GM18858 (cell line): ENCODE results near the gene CEP295NL.
"Not testable (repeated sequence)": the region's sequence is repeated elsewhere in the genome, so short reads cannot be mapped to it uniquely, and the experiment has no call there.

Experiments
- ATAC-seq: cut with Tn5 transposase; IDR thresholded peaks from one replicate; pipeline ENCODE4 v1.9.1; 2021; ENCODE audit not compliant: unreplicated experiment

CEP295NL gene

DNA sequence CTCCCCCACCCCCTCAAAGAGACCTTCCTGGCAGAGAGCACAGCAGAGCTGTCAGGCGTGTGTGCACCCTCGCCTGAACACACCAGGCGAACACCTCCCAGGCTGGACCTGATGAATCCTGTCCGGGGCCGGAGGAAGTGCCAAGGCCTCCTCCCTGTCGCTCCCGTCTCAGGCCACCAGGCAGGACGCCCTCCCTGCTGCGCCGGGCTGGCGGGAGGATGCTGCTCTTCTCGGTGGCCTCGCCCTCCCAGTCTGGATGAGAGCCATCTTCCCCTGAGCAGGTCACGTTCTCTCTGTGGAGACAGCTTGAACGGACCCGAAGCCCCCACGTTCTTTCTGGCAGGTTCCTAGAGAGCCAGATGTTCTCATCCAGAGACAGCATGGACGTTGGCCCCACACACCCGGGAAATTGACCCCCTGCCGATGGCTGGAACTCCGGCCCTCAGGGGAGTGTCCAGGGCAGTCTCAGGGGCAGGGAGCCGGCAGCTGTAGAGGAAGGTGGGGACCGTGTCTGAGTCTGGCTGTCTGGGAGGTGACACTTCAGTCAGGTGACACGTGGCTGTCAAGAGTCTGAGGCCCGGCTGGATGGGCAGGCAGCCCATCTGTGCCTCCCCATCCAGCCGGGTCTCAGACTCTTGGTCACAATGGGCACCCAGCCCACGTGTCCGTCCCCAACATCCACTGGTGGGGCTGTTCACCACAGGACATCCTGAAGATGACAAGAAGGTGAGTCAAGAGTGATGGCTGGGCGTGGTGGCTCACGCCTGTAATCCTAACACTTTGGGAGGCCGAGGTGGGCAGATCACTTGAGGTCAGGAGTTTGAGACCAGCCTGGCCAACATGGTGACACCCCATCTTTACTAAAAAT lies 27.1 kb upstream of the CEP295NL start:
- ATAC-seq = no peak

DNA sequence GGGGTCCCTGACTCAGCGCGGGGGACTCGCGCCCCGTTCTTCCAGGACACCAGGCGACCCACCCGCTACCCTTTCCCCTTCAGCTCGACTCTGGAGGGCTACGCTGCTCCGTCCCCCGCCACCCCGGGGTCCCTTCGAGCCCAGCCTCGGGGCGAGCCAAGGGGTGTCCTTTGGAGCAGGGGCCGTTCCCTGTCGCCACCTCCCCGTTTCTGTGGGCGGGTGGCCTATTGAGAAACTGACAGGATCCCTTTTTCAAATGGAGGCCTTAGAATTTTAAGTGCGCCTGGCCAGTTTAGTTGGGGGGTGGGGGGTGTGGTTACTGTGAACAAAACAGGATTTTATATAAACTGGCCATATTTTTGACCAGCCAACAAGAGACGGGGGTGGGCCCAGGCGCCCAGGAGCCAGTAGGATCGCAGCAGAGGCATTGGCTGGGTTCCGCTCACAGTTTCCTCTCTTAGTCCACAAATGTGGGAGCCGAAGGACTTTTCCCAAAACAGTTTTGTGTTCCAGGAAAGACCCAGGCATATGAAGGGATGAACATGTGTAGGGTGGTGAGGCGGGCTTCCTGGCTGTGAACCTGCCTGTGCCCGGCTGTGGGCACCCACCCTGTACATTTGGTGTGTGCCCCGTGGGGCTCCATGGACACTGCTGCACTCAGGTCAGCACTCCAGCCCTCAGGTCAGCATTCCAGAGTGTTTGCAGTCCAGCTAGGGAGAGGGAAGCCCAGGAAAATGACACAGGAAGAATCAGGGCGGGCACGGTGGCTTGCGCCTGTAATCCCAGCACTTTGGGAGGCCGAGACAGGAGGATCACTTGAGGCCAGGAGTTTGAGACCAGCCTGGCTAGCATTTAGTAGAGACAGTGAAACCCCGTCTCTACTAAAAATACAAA lies 22.9 kb upstream of the CEP295NL start:
- no peak for ATAC-seq

DNA sequence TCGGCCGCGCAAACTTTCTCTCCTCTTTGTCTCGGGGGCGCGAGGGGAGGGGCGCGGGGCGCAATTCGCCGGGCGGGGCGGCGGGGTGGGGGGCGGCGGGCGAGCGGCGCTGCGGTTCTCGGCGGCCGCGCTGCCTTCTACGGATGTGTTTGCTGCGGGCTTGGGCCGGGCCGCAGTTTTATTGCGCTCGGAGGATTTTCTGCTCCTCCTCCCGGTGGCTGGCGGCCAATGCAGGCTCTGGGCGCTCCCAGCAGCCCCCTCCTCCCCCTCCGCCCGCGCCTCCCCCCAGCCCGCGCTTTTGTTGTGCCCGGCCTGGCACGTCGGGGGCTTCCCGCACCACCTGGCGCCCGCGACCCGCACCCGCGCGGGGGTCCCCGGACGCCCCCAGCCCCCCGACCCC lies 22.2 kb upstream of the CEP295NL start, which contains the start of gene TIMP2:
TSS of gene TIMP2 (minus strand) at position 154 of the 400 bp plus-strand sequence. CDS start 299 bp downstream, outside the sequence.
- ATAC-seq = no peak

DNA sequence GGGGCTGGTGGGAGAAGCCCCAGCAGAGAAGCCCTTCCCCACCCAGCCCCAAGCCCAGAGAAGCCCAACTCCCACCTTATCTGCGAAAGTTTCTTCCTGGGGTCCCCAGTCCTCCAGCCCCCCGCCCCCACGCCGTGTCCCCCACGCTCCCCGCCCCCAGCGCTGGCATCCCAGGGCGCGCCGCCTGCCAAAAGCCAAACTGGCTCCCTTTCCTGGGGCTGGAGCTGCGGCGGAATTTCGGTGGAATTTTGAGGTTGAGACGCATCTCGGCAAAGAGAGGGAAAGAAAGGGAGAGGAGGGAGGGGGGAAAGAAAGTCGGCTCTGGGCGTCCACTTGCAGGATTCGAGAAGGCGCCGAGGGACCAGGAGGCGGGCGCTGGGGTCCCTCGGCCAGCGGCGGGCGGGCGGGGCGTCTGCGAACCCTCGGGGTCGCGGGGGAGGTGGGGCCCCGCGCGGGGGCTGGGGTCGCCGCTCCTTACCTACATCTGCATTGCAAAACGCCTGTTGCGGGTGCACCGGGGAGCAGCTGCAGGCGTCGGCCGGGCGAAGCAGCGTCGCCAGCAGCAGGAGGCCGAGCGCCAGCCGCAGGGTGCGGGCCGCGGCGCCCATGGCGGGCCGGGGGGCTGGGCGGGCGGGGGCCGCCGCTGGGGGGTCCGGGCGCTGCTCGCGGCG lies 21.6 kb upstream of the CEP295NL start:
- no peak for ATAC-seq

DNA sequence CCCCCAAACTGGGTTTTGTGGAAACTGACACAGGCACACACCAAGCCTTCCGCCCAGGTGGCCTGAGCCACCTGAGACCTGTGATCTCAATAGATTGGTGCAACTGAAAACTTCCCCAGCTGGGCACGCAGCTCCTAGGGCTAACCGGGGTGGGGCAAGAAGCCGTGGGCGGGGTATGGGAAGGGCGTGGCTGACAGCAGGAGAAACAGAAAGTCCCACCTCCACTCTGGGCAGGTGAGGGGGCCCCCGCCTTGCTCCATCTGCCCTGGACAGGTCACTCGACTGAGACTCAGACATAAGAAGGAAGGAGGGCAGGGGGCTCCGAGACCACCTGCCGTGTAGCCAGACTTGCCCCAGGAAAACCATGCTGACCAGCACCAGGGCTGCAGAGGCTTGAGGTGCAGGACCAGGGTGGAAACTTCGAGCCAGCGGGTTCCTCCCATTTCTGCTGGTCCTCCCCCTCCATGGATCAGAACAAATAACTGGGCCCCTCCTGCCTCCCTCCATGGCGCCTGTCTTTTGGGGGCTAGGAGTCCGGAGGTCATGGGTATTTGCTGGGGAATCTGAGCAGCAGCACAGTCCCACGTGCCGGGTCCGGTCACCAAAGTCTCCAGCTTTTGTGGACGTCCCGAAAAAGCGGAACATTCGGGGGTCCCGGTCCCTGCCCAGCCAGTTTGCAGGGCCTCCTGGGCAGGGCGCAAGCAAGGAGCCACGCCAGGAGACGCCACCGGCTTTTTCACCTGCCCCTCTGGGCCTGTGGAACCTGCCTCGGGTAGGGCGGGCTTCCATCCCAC lies 20.9 kb upstream of the CEP295NL start:
- no peak for ATAC-seq

DNA sequence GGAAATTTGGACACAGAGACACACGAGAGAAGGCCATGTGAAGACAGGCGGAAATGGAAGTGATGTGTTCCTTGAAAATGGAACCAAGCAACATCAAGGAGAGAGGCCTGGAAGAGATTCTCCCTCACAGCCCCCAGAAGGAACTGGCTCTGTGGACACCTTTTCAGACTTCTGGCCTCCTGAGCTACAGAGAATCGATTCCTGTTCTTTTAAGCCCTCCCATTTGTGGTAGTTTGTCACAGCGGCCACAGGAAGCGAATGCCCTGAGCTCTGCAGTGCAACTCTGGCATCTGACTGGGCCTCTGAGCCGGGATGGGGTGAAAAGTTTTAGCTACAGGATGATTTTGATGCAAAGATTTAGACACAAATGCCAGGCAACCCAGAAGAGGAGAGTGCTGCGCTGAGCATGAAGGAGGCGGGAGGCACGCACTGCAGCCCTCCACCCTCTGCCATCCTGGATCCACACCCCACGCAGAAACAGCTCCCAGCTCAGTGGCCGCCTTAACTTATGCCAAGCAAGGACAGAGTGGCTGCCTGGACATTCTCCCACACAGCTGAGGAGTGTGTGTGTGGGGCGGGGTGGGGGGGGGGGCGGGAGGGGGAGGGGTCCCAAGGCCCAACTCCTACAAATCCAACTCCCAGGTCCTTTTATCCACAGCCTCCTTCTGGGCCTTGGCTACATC lies 20.0 kb upstream of the CEP295NL start:
- ATAC-seq = no peak

DNA sequence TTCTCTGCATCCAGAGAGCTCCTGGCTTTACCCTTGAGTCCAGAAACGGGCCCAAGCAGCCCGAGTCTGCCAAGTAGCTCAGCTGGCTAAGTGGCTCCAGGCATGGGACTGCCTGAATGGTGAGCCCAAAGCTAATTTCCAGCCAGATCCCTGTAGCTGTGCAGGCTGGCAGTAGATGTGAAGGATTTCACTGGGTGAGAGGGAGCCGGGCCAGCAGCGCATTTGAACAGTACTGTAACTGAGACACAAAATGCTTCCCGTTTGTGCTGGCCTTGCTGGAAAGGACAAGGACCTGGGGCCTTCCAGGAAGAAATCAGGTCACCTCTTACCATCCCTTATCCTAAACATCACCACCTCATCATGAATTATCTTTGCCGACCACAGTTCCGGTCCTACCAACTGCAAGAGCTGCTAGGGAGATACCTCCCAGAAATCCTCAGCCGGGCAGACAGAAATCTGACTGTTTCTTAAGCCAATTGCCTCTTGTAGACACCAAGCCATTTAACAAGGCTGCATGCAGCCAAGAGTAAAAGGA lies 18.5 kb upstream of the CEP295NL start:
- no peak for ATAC-seq

DNA sequence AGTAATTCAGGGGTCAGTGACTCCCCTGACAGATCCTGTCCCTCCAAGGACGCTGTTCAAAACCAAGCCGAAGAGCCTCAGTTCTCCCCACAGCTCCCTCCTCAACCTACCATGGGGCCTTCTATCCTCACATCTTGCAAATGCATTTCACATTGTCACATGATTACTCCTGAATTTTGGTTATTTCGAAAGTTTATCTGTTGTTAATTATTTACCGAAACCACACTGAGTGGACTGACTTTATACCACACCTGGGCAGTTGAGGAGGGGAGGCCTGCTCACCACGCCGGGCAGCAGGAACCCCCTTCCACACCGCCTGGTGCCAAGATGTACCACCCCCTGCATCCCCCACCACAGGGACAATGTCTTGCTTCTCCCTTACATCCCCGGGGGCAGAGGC lies 17.5 kb upstream of the CEP295NL start:
- ATAC-seq = no peak

DNA sequence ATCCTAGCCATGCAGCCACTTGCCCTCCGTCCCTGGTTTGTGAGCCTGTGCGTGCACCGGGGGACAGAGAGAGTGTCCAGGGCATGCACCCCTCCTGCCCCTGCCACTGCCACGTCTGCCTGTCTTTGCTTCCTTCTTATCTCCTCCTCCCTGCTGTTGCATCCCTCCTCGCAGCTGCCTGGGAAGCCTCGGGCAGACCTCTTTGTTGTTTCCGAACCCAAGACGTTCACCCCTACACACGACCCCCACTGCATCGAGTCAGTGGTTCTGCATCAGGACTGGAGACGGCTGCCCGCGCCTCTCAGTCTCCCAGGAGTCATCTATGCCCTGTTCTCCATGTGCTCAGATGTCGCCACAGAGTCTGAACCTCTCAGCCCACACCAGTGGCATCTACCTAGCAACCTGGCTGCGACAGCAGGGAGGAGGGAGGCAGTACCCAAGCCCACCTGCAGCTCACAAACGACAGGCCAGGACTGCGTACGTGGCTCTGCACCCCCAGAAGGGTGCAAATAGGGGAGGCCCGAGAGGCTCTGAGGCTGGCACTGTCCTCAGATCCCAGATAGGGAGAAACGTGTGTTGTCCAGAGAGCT lies 17.0 kb upstream of the CEP295NL start:
- no peak for ATAC-seq

DNA sequence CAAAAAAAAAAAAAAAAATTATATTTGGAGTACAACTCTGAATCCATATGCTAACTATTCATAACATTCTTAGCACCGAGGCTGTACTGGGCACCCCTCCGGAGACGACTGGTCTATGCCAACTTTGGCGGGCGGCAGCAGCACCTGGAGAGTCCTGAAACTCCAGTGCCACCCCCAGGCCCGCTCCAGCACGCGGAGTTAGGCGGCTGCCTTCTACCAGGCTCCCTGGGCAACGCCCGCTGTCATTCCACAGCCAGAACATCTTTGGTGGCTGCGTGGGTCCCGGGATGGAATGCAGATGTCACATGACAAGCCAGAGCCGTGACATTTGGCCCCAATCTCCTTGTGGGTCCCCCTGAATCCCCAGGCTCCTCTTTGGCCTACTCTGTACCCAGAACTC lies 16.0 kb upstream of the CEP295NL start:
- ATAC-seq = no peak

DNA sequence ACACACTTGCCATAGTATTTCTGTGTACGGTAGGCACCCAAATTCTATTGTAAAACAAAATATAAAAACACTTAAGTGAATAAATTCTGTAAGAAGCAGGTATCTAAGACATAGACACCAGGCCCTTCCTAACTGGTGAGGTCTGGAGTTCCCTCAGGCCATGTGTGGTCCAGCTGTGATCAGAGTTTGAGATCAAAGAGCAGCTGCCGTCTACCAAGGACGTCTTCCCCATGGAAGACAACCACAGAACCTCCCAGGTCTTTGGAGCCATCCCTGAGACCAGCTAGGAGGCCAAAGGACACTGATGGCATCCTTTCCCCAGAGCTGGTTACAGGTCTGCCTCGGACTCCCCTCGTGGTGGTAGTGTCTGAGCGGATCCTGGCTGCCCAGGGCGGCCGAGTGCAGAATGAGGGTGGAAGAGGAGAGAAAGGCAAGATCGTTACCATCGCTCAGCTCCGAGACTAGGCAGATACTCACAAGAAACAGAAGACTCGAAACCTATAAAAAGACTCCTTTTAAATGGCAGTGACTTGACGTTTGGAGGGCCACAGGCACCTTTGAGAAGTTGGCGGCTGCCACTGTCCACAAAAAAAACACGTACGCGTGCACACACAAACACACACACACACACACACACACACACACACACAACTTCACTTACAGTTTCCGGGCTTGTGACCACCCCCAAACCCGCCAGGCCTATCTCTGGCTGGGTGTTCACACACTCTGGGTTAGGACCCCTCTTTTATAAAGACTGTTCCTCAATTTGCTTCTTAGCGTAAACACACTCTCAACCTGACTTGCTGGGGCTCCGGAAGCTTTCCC lies 14.7 kb upstream of the CEP295NL start:
- no peak for ATAC-seq

DNA sequence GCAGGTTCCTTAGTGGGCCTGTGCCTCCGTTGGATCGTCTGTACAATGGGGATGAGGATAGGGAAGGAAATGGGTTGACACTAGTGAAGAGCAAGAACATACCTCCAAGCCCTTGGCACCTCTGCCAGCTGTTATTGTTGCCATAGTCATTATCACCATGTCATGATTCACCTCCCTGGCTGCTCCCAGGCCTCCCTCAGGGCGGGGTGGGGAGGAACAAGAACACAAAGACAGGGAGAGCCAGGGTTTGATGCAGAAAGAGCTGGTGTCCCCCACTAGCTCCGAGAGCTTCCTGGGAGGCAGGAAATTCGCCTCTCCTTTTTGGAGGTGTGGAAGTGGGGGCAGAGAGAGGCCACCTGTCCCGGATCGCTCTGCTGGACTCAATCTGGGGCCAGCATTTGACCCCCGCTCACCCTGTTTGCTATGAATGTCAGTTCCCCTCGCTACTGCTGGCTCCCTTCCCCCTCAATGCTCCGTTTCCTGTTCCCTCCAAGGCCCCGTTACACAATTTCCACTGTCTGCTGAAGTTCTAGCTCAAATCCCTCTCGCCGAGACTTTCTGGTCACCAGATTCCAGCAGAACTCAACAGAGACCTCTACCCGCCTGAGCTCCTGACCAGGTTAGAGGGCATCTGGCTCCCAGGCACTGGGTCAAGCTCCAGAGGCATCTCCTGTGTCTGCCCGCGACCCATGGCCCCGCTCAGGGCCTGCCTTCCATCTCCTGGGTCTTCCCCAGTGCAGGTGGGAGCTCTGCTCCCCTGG lies 13.1 kb upstream of the CEP295NL start:
- ATAC-seq = no peak

DNA sequence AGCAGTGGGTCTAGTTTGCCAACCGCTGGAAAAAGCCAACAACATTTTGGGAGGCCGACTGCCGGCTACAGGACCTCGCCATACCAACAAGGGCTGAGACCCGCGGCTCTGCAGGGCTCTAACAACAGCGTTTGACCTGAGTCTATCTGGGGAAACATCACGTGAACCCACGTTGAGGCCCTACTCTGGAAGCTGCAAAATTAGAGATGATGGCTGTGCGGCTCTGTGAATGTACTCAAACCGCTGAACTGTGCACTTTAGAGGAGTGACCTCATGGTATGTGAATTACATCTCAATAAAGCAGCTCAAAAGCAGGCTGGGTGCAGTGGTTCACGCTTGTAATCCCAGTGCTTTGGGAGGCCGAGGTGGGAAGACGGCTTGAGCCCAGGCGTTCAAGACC lies 10.1 kb upstream of the CEP295NL start:
- no peak for ATAC-seq

DNA sequence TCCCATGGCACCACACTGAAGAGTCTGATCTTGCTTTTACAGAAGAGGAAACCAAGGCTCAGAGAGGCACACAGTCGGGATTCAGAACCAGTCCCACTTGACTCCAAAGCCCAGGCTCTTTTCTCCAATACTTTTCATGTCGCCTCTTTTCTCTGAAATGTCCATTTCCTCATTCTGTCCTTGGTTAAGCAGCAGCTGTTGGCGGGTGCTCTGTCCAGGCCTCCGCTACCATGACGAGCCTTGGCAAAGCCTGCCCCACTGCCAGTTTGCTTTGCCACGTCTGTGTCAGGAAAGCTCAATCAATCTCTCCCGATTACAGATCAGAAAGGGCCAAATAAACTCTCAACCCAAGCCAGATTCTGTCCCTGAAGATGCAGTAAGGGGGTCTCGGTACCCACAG lies 9.1 kb upstream of the CEP295NL start:
- no peak for ATAC-seq

DNA sequence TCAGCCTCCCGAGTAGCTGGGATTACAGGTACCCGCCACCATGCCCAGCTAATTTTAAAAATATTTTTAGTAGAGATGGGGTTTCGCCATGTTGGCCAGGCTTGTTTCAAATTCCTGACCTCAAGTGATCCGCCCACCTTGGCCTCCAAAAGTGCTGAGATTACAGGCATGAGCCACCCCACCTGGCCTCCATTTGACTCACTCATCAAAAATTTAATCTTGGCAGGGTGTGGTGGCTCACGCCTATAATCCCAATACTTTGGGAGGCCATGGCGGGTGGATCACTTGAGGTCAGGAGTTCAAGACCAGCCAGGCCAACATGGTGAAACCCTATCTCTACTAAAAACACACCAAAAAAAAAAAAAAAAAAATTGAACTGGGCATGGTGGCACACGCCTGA lies 8.5 kb upstream of the CEP295NL start:
- ATAC-seq = not testable (repeated sequence)

DNA sequence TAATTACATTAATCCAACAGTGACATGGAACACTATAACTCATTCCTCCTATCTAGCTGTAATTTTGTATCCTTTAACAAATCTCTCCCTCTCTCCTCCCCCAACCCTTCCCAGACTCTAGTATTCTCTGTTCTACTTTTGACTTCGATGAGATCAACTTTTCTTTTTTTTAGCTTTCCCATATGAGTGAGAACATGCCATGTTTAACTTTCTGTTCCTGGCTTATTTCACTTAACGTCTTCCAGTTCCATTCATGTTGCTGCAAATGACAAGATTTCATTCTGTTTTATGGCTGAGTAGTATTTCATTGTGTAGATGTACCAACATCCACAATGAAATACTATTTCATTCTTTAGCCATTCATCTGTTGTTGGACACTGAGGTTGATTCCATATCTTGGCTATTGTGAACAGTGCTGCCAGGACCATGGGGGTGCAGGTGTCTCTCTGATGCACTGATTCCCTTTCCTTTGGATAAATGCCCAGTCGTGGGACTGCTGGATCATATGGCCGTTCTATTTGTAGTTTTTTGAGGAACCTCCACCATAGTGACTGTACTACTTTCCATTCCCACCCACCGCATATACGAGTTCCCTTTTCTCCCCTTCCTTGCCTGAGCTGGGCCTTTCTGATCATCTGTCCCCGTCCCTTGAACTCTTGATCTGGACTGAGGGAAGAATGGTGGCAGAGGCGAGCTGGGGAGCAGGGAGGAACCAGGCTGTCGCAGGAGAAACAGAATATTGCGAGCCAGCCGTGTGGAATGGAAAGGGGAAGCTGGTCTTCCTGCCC lies 7.7 kb upstream of the CEP295NL start:
- ATAC-seq = no peak

DNA sequence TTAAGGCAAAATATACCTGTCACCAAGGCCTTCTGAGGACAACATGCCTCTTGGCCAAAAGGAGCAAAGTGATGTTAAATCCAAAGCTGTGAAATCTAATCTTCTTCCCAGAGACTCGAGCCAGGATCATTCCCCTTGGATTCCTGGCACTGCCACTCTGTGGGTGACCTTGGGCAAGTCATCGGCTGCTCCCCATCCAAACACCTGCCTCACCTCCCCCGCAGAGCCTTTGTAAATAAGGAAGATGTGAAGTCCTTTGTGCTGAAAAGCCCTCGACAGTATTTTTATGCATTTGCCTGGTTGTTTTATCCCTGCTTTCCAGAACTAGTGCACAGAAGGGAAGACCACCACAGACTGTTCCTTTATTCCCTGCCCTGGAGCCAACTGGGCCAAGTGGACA lies 5.4 kb upstream of the CEP295NL start:
- ATAC-seq = no peak
